ENCODE measurements around the gene NEBL. TPM values are rescaled to one million over a fixed set of nuclear protein-coding genes. Genes with fewer than 3 reads are reported as not detected.
A peak's percentile ranks its signal among the peaks of the same experiment; 100 is the strongest.

The NEBL gene
- total RNA-seq, 1 experiment from 2014 or later = 3.4 TPM

GRCh38 chr10:20903635-20904390, 6.7 kb upstream of the NEBL start:
- no peak for DNase-seq (ENCODE audit: low spot score)

GRCh38 chr10:20901110-20901509, 4.0 kb upstream of the NEBL start:
- no peak for DNase-seq (ENCODE audit: low spot score)

GRCh38 chr10:20898866-20899535, 1.9 kb upstream of the NEBL start:
- DNase-seq (ENCODE audit: low spot score) = peak; percentile 30

- DNase-seq (ENCODE audit: low spot score) = no peak
Observed at GRCh38 chr10:20893297-20893696, 3.8 kb downstream of the NEBL start.

GRCh38 chr10:20892796-20893195, 4.3 kb downstream of the NEBL start:
- DNase-seq (ENCODE audit: low spot score) = no peak

- DNase-seq (ENCODE audit: low spot score) = no peak
Observed at GRCh38 chr10:20892011-20892585, 5.0 kb downstream of the NEBL start.

- DNase-seq (ENCODE audit: low spot score) = peak; percentile 92
Observed at GRCh38 chr10:20891338-20891714, 5.8 kb downstream of the NEBL start.

GRCh38 chr10:20890491-20891337, 6.4 kb downstream of the NEBL start:
- peak; percentile 89 for DNase-seq (ENCODE audit: low spot score)

- DNase-seq (ENCODE audit: low spot score) = peak; percentile 26
Observed at GRCh38 chr10:20890009-20890408, 7.1 kb downstream of the NEBL start.

- peak; percentile 42 for DNase-seq (ENCODE audit: low spot score)
Observed at GRCh38 chr10:20888620-20889330, 8.3 kb downstream of the NEBL start.

- DNase-seq (ENCODE audit: low spot score) = no peak
Observed at GRCh38 chr10:20887706-20888555, 9.2 kb downstream of the NEBL start.

GRCh38 chr10:20885678-20886077, 11.4 kb downstream of the NEBL start:
- DNase-seq (ENCODE audit: low spot score) = peak; percentile 46

GRCh38 chr10:20883552-20883951, 13.6 kb downstream of the NEBL start:
- no peak for DNase-seq (ENCODE audit: low spot score)

- no peak for DNase-seq (ENCODE audit: low spot score)
Observed at GRCh38 chr10:20882091-20882490, 15.0 kb downstream of the NEBL start.

GRCh38 chr10:20879136-20879535, 18.0 kb downstream of the NEBL start:
- DNase-seq (ENCODE audit: low spot score) = no peak

- peak; percentile 74 for DNase-seq (ENCODE audit: low spot score)
Observed at GRCh38 chr10:20877986-20878983, 18.8 kb downstream of the NEBL start.

GRCh38 chr10:20877554-20877953, 19.6 kb downstream of the NEBL start:
- peak; percentile 51 for DNase-seq (ENCODE audit: low spot score)

GRCh38 chr10:20874261-20874660, 22.9 kb downstream of the NEBL start:
- no peak for DNase-seq (ENCODE audit: low spot score)

- DNase-seq (ENCODE audit: low spot score) = no peak
Observed at GRCh38 chr10:20871970-20872369, 25.1 kb downstream of the NEBL start.
